AG04449 (cell line): ENCODE data around the gene VPS8.

Experiments
- CTCF ChIA-PET: fragments of 350-600 bp; formaldehyde crosslinking; extraction: SDS; loops from one replicate; lab custom pipeline; 2021; ENCODE audit warnings: antibody characterized with exemption; lab: Yijun Ruan, JAX
- POLR2A ChIA-PET: fragments of 400-600, 350-600 bp; formaldehyde crosslinking; extraction: SDS; loops from one replicate; lab custom pipeline; 2020; ENCODE audit warnings: antibody characterized with exemption, inconsistent platforms; lab: Yijun Ruan, JAX
- DNase-seq: peaks from one replicate; pipeline ENCODE4 v3.0.0-alpha.2; 2010; ENCODE audit warnings: low read depth, low spot score
- H3K4me3 ChIP-seq: 2 replicates; pipeline ENCODE4 v1.5.1; 2011; ENCODE audit warnings: low read depth, mild to moderate bottlenecking, control low read depth, low read length
- TF ChIP-seq, protein P1 (sequence below): IDR thresholded peaks from one replicate; pipeline ENCODE4 v1.5.1; 2011; ENCODE audit warnings: mild to moderate bottlenecking, moderate library complexity, low read length, control low read depth, inconsistent platforms; ENCODE audit not compliant: insufficient read depth; ENCODE audit errors: missing control alignments

VPS8 gene

DNA sequence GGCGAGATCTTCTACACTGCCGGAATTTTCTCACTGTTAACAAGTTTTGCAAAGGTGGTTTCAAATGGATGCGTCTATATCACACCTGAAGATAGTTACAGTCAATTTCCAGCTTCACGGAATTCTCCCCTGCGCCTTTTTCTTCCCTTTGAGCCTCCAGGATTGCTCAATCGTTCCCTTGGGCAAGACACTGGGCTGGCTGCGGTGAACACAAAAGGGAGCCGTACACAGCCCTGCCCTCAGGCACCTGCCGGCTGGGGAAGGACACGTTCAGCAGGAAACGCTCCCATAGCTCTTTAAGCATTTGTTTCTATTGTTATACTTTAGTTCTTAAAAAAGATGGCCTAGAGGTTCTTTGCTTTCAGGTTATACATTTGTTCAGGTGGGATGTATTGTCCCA, 255.2 kb downstream of the VPS8 start:
- CTCF ChIA-PET = no interaction called here
- DNase-seq = no peak
- TF ChIP-seq, protein P1, sequence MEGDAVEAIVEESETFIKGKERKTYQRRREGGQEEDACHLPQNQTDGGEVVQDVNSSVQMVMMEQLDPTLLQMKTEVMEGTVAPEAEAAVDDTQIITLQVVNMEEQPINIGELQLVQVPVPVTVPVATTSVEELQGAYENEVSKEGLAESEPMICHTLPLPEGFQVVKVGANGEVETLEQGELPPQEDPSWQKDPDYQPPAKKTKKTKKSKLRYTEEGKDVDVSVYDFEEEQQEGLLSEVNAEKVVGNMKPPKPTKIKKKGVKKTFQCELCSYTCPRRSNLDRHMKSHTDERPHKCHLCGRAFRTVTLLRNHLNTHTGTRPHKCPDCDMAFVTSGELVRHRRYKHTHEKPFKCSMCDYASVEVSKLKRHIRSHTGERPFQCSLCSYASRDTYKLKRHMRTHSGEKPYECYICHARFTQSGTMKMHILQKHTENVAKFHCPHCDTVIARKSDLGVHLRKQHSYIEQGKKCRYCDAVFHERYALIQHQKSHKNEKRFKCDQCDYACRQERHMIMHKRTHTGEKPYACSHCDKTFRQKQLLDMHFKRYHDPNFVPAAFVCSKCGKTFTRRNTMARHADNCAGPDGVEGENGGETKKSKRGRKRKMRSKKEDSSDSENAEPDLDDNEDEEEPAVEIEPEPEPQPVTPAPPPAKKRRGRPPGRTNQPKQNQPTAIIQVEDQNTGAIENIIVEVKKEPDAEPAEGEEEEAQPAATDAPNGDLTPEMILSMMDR = no peak
- POLR2A ChIA-PET = no interaction called here
- H3K4me3 ChIP-seq = no peak overlapping the region

DNA sequence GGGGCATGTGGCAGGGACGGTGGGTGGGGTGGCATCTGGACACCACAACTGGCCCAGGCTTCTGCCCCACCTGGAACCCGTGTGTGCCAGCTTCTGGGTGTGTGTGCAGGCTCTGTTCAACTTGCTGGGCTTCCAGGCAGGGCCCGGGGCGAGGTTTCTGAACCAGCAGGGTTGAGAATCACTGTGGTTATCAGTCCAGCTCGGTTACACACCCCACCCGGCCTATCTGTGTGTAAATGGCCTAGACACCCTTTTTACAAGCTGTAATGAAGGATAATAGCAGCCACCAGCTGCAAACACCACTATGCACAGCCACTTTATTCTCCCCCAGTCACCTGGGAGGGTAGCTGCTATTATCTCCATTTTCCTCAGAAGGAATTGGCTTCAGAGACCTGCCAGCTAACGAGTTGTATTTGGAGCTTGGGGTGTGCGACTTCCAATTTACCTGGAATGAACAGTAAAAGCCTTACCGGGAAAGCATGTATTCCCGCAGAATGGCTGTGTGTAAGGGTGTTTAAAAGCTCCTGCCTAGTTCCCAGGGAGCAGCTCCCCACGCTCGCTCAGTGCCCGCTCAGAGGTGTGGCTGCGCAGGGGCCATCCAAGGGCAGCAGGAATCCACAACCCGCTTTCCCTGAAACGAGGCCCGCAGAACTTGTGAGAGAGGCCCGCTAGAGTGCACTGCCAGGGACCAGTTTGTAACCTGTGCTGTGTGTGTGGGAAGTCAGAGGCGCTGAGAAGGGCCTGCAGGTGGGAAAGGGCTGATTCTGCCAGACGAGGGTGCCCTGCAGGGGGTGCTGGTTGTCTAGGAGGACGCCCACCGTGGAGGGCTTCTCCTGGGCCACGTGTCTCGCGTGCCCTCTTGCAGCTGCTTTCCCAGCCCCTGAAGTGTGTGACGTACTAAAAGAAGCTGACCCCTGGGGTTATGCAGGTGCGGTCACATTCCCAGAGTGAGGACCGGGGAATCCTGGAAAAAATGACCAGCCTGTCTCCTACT, 257.4 kb downstream of the VPS8 start:
- H3K4me3 ChIP-seq = no peak overlapping the region
- TF ChIP-seq, protein P1 = no peak
- POLR2A ChIA-PET = no interaction called here
- no peak for DNase-seq
- CTCF ChIA-PET = interaction anchor here (0.6 to 2.1 kb wide), 3 partner anchors 16 to 110 kb away, joined by 3 to 8 read pairs (median 4); no protein-coding TSS in a partner anchor

DNA sequence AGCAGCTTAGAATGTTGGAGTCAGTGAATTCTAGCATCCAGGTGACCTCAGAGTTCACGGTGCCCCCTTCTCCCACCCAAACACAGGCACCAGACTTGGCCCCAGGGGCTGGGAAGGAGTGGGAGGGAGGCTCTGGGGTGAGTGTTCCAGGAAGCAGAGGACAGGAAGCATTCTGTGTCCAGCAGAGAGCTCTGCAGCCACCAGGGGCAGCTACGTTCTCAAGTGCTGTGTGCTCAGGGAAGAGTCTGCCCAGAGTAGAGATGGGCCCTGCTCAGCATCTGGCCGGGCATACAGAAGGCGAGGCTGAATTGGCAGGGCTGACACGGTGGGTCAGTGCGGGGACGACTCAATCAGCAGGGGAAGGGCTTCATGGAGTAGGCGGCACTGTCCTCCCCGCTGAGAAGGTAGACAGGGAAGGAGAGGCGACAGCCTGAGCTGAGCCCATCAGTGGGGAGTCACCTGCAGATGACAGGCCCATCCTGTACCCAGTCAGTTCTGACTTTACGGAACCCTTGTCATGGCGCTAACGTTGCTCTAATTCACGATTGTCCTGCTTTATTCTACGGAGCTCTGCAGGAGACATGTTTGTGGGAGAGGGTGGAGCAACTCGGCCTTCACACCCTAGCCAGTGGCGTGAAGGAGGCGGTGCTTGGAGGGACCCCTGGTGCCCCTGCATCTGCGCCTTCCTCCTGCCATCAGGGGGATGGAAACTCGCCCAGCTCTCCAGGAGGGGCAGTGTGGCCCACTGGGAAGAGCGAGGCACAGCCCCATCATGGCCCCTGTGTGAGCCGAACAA, 258.7 kb downstream of the VPS8 start:
- no peak for DNase-seq
- TF ChIP-seq, protein P1 = peak; percentile 54
- no peak overlapping the region for H3K4me3 ChIP-seq
- ChIA-PET CTCF (interaction anchor here (0.6 to 2.1 kb wide), 10 partner anchors 9 to 144 kb away, joined by 3 to 8 read pairs (median 4); no protein-coding TSS in a partner anchor), POLR2A (no interaction called here)

DNA sequence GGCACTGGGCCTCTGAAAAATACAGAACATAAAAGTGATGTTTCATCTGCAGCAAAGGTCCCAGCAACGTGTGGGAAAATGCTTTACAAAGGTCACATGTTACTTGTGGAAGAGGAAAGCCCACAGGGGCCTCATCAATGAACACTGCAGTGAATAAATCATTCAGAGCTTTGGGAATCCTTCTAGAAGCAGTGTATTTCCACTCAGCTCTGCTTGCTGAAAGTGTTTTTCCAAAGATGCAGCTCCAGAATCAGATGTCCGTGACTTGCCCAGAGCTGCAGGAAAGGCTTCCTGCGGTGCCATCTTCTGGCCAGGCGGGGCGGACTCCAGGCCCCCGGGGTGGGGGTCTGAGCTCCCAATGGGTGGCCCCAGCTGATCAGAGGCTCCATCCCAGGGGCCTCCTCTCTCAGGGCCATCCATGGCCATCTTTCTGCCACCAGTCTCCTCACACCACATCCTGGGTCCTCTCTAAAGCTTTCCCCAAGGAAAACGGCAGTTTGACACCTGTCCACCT, 259.4 kb downstream of the VPS8 start:
- H3K4me3 ChIP-seq = no peak overlapping the region
- CTCF ChIA-PET = interaction anchor here (0.9 to 2.1 kb wide), 6 partner anchors 8 to 143 kb away, joined by 3 to 8 read pairs (median 4); no protein-coding TSS in a partner anchor
- DNase-seq = no peak
- POLR2A ChIA-PET = no interaction called here
- TF ChIP-seq, protein P1 = no peak

DNA sequence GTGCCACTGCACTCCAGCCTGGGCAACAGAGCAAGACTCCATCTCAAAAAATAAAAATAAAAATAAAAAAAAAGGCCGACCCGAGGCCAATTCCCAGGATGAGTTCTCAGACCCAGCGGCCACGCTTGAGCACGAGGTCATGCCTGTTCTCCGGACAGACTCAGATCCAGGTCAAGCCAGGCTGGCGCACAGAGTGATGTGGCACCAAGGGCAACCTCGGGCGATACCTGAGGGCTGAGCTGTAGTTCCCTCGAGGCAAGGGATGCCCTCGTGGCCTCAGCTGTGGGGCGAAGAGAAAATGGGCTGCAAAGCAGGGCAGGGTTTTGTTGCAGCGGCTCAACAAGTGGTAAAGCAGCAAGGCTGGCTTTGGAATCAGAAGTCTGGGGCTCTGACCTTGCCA, 263.6 kb downstream of the VPS8 start:
- no peak overlapping the region for H3K4me3 ChIP-seq
- TF ChIP-seq, protein P1 = no peak
- POLR2A ChIA-PET = no interaction called here
- CTCF ChIA-PET = no interaction called here
- no peak for DNase-seq

DNA sequence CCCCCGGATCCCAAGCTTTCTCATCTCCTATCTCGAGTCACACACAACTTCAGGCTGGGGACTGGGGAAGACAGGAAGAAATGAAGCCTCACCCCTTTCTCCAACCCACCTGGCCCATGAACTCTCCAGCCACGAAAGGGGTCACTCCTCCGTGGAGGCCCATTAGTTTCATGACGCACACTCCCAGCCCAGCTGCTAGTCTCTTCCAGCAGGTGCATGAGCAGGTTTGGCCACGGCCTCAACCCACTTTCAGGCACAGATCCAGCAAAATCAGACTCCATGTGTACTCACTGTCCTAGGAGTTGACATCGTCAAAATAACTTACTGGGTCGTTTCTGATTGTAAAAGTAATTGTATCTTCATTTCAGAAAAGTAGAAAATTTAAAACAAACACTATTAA, 264.3 kb downstream of the VPS8 start:
- POLR2A ChIA-PET = no interaction called here

More for the DNA sequence above, 264.3 kb downstream of the VPS8 start:
- TF ChIP-seq, protein P1 = no peak
- CTCF ChIA-PET = no interaction called here
- H3K4me3 ChIP-seq = no peak overlapping the region
- no peak for DNase-seq
